HG02884 (cell line): Measurements from ENCODE around the gene CXCR4.
"Not testable (repeated sequence)": the region's sequence is repeated elsewhere in the genome, so short reads cannot be mapped to it uniquely, and the experiment has no call there.

Source experiments
- ATAC-seq: cut with Tn5 transposase; IDR thresholded peaks from one replicate; pipeline ENCODE4 v1.9.1; 2021; ENCODE audit warnings: mild to moderate bottlenecking, moderate library complexity; ENCODE audit not compliant: unreplicated experiment

CXCR4 gene

DNA sequence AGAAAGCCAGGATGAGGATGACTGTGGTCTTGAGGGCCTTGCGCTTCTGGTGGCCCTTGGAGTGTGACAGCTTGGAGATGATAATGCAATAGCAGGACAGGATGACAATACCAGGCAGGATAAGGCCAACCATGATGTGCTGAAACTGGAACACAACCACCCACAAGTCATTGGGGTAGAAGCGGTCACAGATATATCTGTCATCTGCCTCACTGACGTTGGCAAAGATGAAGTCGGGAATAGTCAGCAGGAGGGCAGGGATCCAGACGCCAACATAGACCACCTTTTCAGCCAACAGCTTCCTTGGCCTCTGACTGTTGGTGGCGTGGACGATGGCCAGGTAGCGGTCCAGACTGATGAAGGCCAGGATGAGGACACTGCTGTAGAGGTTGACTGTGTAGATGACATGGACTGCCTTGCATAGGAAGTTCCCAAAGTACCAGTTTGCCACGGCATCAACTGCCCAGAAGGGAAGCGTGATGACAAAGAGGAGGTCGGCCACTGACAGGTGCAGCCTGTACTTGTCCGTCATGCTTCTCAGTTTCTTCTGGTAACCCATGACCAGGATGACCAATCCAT is 2.7 kb downstream of the CXCR4 start:
- no peak for ATAC-seq

DNA sequence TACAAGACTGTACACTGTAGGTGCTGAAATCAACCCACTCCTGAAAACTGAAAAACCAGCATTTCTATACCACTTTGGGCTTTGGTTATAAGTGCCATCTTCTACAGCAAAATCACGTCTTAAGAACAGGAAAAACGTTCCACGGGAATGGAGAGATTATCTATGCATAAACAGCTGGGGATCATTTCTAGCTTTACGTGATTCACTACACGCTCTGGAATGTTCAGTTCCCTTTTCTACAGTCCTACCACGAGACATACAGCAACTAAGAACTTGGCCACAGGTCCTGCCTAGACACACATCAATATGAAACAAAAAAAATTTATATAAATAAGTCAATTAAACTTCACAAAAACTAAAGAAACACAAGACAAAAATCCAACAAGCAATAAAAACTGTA is 3.6 kb downstream of the CXCR4 start:
- ATAC-seq: no peak

DNA sequence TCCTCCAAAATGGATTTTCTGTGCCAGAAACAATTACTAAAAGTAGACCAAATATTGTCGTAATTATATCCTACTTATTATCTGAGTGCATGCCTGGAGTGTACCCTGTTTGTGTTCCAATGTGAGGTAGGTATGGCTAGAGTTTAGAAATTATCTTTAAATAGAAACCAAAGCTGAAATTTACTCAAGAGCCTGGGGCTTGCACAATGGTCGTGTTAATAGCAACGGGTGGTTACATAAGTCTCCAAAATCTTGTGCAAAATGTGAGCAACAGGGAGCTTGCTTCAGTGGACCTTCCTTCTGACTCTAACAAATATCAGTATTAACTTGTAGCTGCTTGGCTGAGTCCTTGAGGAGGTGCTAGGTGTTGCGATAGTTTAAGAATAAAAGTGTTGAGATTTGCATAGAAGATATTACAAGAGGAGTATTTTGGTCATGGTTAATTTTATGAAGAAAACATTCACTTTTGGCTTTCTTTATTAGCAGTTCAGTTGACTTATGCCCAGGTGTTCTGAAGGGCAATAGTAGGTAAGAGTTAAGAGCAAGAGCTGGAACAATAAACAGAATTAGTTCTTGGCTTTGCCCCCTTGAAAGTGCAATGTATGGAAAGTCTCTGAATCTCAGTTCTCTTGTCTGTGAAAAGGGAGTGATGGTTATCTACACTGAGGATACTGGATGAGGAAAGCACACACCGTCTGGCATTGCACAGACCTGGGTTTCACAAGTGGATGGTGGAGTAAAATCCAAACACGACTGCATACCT is 4.6 kb downstream of the CXCR4 start:
- ATAC-seq: no peak

DNA sequence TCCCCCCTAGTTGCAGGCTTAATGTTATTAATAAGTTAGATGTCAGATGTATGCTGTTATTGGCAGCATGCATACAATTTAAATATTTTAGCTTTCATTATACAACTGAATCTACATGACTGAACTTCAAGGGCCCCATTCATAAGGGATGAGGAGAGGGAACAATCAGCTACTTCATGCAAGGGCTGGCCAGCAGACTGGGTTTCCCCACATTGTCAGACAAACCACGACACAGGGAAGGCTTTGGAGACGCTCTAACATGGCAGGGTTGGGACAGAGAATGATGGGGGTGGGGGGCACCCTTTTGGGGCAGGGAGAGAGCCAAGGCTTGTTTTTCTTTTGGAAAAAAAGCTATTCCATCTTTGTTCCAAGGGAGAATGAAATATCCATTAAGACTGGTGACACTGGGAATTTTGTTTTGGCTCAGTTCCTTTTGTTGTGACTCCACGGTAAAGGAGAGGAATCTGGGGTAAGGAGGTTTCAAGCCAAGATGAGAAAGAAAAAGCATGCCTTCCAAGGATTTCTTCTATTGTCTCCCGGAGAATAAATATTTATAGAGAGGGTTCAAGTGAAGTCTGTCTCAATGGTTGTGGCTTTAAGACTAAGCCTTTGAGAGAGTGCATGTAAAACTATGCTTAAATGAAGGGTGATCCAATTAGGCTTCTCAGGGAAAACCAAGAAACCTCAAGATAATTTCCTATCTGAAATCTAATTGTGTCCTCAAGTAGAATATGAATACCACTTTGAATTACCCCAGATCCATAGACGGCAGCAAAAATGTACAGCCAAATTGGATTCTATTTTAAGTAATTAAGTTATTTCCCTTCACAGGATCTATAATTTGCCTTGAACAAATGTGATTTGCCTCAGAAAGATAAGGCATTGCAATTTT is 5.4 kb downstream of the CXCR4 start:
- ATAC-seq: no peak

DNA sequence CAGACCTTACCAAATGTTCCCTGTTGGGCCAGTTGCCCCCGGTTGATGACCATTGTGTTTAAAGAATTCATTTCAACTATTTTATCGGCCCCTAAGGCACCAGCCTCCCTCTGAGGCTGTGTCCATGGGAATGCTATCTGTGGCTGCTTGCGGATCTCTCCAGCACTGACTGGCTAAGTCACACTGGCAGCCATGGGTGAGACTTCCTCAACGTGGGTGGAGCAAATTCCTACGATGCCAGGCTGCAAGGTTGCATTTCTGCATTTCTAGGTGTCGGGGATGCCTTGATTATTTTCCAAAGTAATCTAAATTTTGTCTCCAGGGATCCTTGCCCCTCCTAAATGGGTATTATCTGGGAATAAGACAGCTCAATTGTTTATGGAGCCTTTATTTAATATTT is 6.2 kb downstream of the CXCR4 start:
- ATAC-seq: no peak

DNA sequence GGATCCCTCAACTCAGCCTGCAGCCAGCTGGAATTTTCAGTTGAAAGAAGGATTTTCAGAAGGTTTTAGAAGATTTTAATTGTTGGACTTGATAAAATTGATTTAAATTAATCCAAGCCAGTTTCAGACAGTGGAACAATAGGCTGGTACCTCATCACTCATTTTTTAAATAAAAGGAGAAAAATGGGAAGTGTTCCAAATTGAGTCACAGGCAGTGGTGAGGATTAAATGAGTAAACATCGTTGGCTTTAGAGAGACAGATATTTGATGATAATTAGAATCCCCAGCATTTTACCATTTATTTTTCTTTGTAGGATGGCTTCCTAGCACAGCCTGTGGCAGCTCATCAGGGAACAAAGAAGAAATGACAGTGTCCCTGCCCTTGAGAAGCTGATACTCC is 7.4 kb downstream of the CXCR4 start:
- no peak for ATAC-seq

DNA sequence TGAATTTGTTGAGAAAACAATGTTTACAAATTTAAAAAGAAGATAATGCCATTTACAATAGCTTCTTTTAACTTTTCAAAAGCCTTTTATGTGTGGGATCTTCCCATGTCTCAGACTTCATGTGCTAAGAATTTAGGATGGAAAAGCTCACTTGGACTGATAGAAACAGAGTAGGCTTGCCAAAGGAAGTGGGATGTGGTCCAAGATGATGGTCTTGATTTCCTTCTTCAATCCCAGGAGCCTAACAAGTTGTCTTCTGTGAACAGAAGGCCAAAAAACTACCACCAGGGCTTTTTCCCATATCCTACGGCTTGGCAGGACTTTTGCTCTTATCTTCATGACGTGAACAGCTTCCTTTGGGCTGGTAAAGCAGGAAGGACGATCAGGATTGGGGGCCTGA is 9.5 kb downstream of the CXCR4 start:
- no peak for ATAC-seq

DNA sequence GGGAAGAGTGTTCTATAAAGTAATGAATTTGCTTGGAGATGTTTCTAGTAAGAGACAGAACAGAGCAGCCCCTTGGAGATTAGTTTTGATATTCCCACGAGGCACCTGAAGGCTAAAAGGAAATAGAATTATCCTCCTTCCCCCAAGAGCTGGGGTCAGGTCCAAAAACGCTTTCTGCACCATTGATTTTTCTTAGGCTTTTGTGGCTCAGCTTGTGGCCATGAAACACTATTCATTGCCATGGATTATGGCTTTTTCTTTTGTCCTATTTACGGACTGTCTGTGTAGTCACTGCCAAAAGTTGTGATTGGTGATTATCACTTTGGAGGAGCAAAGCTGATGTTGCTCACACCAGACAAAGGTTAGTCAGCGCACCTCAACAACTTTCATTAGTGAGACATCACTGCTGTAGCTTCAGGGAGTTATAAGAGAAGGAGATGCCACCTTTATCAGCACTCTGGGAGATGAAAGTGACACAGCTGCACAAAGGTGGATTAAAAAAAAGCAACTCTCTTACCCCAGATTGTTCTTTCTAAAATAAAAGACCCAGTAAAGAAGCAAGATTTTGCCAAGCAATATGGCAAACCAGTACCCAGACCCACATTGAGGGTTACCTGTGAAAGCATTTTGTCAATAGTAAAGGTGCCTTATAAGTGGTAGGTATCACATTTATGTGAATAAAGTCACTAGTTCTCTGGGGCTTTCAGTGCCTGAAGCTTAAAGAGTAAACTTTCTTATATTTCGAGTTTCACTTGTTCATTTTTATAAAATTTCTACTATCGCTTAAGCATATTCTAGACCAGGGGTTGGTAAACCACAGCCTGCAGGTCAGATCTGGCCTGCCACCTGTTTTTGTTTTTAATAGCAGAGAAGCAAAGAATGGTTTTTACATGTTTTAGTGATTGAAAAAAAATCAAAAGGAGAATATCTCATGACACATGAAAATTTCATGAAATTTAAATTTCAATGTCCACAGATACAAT is 10.6 kb downstream of the CXCR4 start:
- ATAC-seq: peak; percentile 67

DNA sequence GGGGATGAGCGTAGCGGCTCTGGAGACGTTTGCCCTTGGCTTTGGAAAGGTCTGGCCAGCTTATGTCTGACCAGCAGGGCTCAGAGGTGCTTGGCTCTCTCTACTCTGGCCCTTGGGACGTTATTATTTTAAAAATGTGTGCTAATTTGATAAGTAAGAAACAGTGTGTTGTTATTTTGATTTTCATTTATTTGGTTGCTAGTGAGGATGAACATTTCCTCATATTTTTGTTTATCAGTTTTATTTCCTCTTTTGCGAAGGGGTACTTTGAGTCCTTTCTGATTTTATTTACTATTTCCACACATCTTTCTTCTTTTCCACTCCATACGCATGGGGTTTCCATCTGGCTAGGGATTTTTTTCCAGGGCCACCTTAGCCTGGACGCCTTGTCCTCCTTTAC is 11.4 kb downstream of the CXCR4 start:
- ATAC-seq: no peak

DNA sequence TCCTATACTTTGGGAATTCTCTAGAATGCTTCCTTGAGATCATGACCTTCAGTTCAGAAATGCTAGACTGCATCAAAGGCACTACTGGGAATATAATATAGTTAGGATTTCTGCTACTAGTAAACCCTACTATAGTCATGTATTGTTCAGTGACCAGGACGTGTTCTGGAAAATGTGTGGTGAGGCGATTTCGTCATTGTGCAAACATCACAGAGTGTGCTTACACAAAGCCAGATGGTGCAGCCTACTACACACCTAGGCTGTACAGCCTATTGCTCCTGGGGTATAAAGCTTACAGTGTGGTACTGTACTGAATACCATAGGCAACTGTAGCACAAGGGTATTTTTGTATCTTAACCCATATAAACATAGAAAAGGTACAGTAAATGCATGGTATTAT is 13.0 kb downstream of the CXCR4 start:
- ATAC-seq: no peak

DNA sequence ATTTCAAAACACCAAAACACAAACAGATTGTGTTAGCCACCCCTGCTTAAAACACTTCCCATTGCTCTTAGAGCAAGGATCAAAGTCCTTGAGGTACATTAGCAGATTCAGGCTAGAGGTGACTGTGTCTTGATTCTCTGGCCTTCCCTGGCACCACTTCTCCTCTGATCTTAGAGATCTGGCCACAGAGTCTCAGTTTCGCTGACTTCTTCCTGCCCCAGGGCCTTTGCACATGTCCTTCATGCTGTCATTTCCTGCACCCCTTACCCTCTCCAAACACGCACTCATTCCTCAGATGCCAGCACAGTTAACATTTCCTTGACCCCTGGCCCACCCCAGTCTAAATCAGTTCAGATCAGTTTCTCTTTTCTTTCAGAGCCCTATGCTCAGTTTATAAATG is 16.9 kb downstream of the CXCR4 start:
- no peak for ATAC-seq

DNA sequence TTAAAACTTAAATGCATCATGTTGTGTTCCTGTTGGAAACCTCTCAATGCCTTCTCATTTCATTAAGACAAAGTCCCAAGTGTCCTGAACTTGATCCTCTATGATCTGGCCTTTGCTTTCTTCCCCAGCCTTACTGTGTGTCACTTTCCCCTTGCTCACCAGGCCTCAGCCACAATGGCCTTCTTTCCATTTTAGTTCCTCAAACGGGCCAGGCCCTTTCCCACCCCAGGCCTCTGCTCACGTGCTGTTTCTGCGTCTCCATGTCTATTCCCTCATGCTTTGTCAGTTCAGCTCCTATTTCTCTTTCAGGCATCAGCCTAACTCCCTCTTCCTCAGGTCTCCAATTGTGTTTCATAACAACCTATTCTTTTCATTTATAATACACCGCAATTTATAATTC is 19.5 kb downstream of the CXCR4 start:
- no peak for ATAC-seq

DNA sequence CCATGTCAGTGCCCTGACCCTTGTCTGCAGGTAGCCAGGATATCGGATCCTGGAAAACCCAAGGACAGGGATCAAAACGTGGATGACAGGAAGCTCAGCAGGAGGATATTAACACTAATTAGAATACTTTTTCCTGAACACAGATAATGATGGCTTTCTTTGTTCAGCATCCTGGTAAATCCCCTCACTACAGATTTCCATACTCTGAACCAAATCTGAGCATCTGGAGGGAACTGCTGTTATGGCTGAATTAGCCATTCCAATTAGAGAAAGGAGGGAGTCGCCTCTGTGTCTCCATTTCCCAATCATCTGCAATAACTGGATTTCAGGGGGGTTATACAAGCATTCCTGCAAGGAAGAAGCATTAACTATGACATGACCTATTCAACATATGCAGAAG is 24.4 kb downstream of the CXCR4 start:
- ATAC-seq: no peak

DNA sequence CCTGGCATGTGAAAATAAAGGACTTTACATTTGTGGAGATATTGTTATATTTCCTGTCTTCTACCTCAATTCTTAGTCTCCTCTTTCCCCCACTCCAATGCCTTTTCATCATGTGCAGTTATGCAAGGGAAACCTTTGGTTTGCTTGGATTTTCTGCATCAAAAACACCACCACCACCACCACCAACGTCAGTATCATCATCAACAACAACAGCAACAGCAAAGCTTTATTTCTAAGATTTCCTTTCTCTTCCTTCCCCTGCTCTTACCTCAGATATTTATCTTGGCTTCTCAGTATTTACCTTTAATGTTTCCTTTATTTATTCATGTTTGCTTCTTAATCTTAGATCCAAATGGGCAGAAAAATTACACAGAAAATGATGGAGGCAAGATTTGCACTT is 26.1 kb downstream of the CXCR4 start:
- ATAC-seq: no peak

DNA sequence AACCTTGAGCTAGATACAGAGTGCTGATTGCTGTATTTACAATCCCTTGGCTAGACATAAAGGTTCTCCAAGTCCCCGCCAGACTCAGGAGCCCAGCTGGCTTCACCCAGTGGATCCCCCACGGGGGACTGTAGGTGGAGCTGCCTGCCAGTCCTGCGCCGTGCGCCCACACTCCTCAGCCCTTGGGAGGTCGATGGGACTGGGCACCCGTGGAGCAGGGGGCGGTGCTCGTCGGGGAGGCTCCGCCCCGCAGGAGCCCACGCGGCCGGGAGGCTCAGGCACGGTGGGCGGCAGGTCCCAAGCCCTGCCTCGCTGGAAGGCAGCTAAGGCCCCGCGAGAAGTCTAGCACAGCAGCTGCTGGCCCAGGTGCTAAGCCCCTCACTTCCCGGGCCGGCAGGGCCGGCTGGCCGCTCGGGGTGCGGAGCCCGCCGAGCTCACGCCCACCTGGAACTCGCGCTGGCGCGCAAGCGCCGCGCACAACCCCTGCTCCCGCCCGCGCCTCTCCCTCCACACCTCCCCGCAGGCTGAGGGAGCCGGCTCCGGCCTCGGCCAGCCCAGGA is 30.0 kb downstream of the CXCR4 start:
- ATAC-seq: not testable (repeated sequence)

DNA sequence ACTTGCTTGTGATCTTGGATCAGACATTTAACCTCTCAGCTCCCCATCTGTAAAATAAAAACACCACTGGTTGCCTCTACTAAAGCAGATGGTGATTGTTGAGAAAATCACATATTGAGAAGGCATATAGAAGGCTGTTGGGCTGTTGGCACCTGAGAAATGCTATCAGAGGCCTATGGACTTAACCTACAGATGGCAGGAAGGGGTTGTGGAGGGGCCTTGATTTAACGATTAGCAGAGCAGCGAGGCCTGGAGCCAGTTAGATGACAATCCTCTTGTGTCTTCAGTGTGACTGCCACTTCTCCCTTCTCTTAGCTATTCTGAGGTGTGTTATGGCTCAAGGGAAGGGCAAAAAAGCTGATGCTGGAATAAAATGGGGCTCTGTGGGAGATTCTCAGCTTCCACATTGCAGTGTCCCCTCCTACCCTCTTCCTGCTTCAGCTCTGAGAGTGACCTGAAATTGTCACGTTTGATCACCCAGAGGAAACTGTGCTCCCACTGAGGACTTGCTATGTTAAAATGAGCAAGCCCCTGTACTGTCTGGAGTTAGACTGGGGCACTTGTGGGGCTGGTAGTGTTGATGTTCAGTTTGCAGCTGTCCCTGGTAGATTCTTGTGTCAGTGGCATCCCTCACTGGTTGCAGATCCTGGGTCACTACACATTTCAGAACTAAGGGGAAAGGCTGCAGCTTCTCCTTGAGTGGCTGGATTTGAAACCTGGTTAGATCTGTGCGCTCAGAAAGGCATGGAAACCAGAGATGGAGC is 31.5 kb downstream of the CXCR4 start:
- no peak for ATAC-seq

DNA sequence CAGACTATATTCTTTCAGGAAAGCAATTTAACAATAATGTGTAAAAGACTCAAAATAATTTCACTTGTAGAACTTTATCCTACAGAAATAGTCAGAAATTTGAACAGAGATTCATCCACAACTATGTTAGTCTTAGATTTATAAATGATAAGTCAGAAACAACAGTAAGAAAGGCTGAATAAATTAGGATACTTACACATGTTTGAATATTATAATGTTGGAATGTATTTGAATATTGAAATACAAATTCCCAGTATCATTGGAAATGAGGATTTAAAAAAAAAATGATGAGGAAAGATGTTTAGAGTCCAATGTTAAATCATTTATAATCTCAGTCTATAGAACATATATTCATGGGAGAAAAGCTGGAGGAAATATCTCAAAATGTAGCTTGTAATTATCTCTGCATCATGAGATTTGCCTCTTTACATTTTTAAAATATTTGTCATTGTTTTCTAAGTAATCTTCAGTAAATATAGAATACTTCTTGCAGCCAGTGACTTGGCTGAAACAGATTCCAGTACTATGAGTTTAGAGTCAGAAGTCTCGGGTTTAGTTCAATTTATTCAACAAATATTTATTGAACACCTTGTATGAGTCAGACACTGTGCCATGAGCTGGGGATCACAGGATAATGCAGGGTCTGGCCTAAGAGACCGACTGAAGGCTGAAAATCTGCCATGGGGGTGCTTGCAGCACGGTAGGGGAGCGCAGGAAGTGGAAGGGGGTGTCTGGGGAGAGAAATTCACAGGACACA is 32.3 kb downstream of the CXCR4 start:
- no peak for ATAC-seq

DNA sequence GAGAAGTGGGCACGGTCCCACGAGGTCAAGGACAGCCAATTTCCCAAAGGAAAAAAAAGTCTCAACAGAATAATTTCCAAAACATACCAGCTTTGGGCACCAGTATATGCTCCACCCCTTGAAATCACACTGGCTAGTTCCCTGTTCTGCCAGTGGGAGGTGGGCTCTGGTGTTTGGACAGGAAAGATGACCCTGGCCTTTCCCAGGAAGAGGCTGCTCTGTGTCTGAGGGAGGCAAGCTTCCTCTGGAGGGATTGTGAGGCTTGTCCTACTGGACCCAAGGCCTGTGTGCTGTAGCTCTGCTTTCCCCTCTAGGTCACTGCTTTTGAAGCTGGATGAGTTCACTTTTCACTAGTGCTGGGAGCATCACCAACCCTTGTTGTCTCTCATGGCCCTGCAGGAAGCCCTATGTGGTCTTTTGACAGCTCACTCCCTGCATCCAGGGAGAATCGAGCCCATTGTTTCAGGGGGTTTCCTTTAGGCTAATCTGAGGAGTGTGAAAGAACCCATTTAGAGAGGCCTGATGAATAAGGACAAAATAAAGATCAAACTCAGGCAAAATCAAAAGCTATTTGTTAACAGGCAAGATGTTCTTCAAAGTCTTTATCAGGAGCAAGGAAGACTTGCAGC is 36.3 kb downstream of the CXCR4 start:
- ATAC-seq: no peak

DNA sequence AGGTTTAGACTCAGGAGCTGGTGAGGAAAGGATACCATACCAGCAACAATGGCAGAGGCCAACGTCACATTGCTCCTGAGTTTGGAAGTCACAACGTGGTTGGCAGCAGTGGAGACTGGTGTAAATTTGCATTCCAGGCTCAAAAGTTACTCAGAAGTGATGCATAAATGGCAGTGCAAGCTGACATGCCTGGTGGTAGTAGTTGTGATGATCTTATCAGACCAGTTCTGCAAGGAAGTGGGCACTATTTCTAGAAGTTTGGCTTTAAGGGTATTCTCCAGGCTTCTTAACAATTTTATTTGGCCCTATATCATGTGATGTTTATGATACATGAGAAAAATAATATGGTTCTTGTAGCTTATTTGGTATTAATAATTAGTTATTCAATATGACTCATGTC is 37.8 kb downstream of the CXCR4 start:
- no peak for ATAC-seq
